ENCODE measurements around the gene SKAP1. TPM values are rescaled to one million over a fixed set of nuclear protein-coding genes. Genes with fewer than 3 reads are reported as not detected.

SKAP1 gene
- total RNA-seq, 1 donor from 2014 or later = 1.1 TPM

DNA sequence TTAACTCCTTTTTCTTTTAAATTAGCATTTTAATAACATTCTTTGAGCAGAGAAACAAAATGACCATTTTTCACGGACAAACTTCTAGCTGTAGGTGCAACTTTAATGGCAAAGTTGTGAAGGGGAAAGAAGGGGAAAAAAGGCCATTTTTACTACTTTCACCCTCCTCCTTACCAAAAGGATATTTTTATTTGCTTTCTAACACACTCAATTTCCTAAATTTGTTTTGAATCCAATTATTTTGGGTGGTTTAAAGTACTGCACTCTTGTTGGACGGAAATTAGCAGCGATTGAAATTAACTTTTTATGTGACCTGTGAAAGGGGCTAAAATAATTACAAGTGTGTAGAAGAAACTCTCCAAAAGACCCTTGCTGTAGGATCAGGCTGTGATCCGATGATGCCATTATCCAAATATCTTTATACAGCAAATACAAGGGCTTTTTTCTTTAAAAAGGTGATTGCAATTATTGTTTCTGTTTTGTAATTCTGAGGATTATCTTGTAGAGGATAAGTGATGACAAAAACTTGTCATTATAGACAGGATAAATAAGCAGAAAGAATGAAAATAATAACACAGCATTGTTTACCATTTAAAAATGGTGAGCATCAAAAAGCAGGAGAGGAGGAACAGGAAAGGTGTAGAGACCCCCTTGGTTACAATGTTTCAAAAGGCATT is 280.1 kb downstream of the SKAP1 start:
- no peak for DNase-seq (ENCODE audit: low spot score)

DNA sequence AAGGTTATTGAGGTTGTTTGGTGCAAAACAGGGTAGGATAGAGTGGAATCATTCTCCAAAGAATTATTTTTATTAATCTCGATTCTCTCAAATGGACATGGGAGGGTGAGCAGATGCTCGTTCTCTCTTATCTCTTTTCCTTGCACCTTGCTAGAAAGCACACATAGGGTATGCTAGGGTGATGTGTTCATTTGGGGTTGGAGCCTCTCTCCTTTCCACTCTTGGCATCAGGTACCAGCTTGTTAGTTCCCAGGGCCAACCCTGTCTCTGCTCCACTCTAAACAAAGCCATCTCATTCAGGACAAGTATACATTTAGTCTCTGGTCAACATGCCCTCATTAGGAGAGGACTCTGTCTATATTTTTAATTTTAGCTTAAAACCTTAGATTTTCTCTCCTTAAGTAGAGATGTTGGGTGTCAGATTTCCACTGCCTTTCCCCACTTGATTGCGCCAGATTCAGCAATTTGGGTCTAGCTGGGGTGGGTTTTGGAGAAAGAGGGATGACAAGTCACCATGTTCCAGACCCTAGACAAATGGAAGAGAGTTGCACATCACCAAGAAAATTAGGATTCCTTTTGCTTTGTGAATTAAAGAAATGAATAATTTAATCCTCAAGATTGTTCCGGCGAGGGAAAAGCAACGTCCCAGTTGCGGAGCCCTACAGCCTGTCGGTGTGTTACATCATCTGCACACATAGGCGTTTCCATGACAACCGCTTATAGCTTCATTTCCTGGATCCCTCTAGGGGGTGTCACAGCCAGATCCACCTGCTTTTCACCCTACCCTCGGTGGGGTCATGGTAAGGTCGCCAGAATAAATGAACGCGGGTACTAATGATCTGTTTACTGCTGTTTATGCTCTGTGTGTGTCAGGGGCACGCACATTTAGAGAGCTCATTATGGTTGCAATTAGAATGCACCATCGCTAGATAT is 280.9 kb downstream of the SKAP1 start:
- no peak for DNase-seq (ENCODE audit: low spot score)

DNA sequence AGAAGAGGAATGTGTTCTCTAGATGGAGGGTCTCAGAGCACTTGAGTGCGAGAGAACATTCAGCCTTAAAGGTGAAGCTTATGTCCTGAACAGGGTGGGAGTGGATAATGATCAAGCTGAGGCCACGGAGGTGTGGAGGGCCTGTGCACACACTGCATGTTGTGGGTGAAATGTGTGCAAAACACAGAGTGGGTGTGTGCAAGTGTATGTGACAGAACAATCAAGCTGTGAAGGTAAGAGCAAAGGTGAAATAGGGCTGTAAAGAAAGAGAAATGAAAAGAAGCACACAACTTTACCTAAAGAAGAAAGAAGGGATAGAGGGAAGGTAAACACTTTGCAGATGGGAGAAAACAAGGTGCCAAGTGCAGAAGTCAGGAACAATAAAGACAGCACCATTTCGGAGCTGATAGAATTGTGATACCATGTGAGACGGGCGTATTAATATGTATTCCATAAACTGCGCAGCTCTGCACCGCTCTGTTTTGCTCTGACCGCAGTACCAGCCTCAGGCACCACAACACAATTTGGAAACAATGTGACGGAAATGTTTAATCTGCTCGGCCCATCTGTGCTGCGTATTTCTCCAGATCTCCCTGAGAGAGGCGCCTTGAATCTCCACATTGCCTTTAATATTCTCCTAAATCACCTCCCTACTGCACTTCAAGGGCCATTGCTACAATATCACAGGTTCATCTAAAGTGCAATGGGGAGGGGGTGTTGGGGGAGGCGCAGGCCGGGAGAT is 281.8 kb downstream of the SKAP1 start:
- DNase-seq (ENCODE audit: low spot score) = no peak

DNA sequence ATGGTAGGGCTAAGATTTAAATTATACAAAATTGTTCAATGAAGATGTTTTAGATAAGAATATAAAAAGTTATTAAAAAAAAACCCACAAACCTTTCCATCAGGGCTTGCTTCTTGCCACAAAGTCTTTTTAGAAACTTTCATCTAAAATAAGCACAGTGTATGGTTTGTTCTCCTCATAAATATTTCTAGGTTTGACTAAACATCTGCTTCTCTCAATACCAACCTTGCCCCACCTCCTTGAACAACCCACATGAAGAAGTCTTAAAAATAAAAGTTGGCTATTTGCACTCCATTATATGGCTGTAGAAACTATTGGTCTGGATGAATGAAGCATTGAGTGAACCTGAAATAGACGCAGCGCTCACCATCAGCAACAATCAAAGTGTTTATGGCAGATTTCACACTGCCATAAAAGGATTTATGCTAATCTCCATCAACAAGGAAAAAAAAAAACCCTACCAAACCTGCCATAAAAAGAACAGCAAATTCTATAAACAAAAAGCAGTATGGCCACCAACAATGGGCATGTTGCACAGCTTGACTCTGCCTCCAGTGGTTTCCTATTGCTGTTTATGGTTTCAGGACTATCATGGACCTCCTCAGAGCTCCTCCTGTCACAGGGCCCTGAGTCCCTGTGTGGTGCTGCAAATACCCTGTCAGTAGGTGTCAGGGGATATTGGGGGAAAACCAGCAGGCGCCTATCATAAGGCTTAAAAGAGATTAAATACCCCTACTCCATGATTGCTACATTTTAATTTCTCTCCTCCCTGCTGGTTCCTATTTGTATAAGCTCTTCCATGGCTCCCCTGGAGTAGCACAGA is 284.8 kb downstream of the SKAP1 start:
- DNase-seq (ENCODE audit: low spot score) = no peak

DNA sequence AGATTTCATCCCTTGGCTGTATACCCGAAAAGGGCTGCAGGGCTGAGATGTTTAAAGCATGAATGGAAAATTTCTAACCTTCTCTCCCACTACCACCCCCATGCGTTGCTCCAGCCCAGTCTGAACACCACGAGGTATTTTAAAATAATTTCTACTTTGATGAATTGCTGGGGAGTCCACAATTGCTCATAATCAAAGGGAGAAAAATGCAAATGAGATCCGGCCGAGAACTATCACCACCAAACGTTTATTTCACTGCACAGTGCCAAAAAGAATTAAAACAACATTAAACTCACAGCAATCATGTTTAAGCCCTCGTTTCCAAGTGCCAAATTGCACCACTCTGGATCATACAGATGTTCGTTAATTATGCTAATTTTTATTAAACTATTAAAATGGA is 285.8 kb downstream of the SKAP1 start:
- DNase-seq (ENCODE audit: low spot score) = no peak

DNA sequence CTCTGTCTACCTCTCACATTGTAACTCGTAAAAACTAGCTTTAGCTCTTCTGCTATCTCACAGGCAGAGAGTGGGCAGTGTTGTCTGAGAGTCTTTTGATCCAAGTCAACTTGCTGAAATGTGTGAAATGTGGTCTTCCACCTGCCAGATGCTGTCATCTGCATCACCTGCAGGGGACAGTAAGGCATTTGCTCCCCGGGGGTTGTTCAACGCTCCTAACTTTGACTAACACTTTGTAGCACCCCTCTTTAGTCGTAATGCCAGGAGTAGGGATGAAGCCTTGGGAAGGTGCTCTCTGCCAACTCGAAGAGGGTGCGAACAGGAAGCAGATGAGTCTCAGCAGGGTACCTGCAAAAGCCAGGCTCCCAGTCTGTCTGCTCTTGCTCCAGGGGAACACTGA is 286.4 kb downstream of the SKAP1 start:
- no peak for DNase-seq (ENCODE audit: low spot score)

DNA sequence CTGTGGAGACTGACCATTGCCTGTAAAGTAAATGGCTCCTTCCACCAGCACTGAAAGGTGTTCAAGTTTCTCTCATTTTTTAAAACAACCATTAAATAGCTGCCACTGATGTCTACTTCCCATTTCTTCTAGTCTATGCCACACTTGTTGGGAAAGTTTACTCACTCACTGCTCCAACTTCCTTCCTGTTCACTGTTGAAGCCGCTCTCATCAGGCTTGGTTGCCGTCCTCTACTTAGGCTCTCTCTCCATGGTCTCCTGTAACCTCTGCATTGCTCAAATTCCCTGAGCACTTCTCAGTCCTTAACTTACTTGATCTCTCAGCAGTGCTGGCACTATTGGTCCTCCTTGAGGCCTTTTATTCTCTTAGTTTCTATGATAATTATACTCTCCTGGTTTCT is 290.1 kb downstream of the SKAP1 start:
- no peak for DNase-seq (ENCODE audit: low spot score)

DNA sequence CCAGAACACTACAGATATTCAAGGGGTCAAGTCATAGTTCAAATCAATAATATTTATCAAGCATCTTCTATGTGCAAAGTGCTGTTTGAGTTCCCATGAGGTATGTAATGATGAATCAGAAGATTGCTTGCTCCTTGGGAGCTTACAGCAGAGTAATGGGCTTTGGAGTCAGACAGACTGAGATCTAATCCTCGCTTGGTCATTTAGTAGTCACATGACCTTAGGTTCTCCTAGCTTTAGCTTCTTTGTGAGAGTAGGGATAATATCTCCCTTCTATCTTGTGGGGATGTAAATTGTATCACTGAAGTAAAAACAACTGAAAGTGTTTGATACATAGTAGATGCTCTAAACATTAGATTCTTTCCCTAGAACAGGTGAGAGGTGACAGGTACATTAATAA is 292.4 kb downstream of the SKAP1 start:
- no peak for DNase-seq (ENCODE audit: low spot score)

DNA sequence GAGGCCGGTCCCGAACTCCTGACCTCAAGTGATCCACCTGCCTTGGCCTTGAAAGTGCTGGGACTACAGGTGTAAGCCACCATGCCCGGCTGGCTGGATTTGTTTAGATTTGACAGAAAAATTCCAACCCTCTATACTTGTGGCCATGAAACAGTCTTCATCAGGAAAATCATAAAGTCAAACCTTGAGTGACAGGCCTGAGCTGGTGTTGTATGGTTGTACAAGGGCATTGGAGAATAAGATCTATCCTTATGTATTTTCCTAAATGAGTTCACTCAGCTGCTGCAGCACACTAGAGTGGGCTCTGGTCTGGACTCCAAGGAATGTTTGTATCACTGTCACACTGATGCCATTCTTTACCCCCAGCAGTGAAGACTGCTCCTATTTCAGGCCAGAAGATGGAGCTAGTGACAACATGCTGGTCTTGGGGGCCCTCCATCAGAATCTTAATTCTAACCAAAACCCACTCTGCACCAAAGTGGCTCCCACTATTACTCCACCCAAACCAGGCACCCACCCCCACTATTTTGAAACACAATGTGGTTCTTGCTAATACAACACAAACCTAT is 295.0 kb downstream of the SKAP1 start:
- DNase-seq (ENCODE audit: low spot score) = no peak

DNA sequence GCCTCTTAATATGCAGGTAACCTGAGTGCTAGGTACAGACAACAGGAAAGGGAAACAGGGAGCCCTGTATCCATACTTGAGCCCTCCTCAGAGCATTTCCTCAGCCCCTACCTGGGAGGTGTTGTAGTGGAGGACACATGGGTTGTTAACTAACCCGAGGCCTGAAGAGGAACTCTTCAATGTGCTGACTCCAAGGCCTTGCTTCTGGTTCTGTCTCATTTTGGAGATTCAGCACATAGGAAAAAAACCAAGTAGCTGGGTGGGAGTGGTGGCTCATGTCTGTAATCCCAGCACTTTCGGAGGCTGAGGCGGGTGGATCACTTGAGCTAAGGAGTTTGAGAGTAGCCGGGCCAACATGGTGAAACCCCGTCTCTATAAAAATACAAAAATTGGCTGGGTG is 297.6 kb downstream of the SKAP1 start:
- no peak for DNase-seq (ENCODE audit: low spot score)

DNA sequence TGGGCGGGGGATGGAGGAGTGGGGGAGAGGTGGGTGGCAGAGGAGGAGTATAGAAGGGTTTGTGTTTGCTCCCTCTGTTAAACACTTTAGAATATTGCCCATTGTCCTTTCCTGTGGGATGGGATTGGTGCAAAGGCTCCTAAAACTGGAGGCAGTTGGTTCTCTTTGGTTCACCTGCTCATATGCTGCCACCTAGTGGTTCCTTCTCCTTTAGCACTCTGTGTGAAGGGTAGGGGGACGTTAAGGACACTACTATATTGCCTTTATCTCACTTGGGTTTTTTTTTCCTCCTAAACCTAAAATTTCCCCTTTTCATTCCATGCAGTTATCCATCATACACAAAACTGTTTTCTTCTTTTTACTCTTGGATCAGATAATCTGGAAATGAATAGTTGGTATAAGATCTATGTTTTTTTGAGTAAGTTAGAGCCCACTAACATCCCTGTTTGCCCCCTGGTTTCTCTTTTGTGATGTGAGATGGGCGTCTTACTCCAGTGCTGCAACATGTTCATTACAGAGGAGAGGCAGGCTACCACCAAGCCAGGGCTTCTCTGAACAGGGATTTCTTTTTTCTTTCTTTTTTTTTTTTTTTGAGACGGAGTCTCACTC is 298.7 kb downstream of the SKAP1 start:
- no peak for DNase-seq (ENCODE audit: low spot score)

DNA sequence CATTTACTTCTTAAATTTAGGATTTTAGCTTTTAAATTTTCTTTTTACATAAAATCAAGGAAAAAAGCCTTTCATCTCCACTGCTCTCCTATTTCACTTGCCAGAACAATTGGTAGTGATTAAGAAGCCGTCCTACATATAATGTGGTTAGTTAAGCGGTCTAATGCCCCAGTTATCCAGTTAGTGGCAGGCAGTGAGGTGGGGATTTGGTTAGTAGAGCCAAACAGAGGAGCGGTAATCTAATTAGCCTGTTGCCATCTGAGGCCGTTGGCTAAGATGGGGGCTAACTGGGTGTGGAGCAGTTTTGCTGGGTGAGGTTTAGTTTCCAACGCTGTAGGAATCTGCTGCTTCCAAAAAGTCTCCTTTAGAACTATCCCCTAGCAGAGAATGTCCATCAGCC is 300.0 kb downstream of the SKAP1 start:
- no peak for DNase-seq (ENCODE audit: low spot score)

DNA sequence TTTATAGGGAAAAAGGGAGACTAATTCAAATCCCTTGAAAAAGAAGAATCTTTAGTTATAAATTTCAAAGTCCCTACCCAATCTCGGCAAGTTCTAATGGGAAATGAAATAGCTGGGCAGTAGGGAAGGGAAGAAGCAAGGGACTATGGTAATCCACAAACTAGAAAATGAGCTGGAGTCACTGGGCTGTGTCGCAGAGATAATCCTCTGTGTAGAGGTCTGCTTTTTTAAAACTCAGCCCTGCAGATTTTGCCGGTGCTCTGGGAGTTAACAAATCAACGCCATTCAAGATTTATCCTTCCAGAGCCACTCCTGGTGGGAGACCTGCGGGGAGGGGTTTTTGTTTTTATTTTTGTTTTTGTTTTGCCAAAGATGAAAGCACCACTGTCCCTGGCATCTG is 301.6 kb downstream of the SKAP1 start:
- no peak for DNase-seq (ENCODE audit: low spot score)

DNA sequence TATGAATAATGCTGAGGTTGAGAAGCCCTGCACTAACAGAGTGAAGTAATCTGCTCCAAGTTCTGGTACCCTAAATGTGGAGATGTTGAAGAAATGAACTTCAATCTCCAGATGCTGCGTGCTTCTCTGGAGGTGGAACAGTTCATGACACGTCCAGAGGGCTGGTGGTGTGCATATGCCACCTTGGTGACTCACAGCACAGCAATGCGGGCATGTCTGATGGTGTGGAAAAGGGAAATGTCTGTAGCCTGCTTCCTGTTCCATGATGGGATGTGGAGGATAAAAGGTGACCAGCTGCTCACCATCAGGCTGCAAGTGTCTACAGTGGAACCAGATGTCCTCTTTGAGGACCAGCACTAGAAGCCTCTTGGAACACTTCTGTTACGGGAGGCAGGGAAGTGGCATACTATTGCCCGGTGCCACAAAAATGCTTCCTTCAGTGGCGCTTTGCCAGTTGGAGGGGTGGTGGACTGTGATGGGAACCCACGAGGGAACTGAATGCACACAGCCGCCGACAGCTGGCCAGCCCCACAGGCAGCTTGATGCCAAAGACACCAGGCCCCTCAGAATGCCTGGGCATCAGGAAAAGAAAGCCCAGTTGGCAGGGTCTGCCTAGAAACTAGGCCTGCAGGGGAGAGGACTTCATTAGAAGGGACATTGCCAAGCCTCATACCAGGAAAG is 302.5 kb downstream of the SKAP1 start:
- peak; percentile 49 for DNase-seq (ENCODE audit: low spot score)

DNA sequence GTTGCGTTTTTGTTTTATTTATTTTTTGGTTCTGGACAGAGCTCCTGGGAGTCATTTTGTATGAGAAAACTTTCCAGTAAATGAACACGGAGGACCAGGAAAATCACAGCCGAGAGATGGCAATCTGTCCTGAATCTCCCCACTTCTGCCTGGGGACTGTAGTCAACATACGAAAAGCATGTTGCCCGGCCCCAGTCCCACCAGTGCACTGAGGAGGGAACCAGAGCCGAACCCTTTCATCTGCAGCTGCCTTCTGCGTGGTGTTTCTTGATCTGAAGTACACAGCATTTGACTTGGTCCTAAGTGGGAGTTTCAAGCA is 303.5 kb downstream of the SKAP1 start:
- peak; percentile 47 for DNase-seq (ENCODE audit: low spot score)

DNA sequence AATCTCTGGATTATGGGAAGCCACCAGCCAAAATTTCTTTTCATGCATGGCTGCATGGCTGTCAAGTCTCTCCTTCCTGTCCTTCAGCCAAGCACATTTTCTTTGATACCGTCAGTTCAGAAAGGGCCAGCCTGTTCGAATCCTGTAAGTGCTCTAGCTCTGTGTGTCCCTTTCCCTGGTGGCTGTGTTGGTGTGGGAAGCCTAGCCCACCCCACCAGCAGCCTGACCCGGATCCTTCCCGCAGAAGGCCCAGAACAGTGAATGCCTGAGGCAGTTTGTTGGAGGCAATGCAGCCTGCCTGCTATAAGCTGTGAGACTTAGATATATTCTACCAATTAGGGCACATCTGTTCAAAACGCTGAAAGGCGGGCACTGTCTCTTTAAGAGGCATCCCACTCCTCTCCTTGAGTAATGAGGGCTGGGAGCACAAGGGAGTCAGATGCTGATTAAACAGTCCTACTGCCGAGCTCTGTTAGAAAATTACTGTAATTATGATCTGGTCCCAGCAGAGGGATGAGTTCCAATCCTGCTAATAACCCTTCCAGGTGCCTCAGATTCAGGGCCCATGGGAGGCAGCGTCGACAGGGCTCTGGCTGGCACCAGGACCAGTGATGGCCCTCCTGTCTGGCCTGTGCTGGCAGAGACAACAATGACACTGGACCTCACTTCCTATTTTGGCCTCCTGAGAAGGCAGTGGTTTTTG is 304.0 kb downstream of the SKAP1 start:
- DNase-seq (ENCODE audit: low spot score) = peak; percentile 22

DNA sequence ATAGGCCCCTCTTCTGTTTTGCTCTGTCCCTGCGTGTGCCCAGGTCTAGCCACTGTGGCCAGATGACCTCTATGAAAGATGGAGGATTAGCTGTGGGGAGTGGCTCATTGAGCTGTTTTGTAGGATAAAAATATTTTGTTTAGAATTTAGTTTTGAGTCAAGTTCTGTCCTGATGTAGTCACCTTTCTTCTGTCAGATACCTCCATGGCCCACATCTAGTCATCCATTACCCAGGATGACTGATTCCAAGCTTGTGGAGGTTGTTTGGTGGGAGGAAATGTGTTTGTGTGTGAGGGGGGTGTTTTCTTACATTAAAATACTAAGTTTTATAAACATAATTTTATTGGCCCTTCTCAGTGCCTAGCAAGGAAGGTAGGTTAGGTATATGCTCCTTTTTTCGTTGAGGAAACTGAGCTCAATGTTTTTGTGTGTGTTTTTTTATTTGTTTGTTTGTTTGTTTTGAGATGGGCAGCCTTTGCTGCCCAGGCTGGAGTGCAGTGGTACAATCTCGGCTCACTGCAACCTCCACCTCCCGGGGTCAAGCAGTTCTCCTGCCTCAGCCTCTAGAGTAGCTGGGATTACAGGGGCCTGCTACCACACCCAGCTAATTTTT is 306.1 kb downstream of the SKAP1 start:
- DNase-seq (ENCODE audit: low spot score) = no peak

DNA sequence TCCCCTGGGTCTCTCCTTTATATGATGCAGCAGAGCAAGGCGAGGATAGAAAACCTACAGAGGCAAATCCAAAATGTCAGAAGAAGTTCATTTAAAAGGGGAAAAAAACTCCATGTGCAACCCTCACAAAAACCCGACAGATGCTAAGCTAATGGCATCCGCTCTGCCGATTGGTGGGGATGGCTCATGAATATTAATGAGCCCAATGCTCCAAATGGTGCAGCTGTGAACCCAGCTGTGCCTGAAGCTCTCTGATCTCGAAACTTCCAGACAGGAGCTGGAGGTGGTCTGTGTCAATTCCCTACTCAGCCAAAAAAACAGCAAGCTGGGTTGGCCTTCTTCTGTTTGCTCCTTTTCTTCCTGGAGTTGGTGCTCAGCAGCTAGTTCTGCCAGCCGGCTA is 306.9 kb downstream of the SKAP1 start:
- DNase-seq (ENCODE audit: low spot score) = no peak

DNA sequence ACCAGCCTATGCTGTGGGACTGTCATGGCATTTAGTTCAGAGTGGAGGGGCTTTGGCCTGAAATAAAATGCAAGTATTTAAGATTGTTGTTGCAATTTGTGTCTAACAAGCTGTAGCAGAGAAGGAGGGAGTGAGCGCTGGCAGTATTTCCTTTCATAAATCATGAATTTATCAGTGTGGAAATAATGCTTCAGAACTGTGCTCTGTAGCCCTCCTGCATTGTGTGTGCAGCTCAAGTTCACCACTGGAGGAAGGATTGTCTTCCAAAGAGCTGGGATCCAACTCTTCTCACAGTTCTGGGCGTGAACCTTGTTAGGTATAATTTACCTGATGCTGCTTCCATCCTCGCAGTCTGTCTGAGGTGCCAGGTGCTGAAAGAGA is 307.4 kb downstream of the SKAP1 start:
- no peak for DNase-seq (ENCODE audit: low spot score)

All from mesenteric fat pad (tissue), 1 donor.